ENCODE data around the gene MBD4. TPM values are rescaled to one million over a fixed set of nuclear protein-coding genes. Genes with fewer than 3 reads are reported as not detected.
A peak's percentile ranks its signal among the peaks of the same experiment; 100 is the strongest.

Gene MBD4
- total RNA-seq, 2 experiments from 2014 or later: 46.3 to 74.6 TPM

- no peaks in the 10 kb centered on the region for H3K79me2 ChIP-seq (ENCODE audit: insufficient read depth, low read depth, low read length)
- ChIA-PET CTCF (ENCODE audit: unreplicated experiment) (no interaction called here), POLR2A (interaction anchor here (1.1 to 1.6 kb wide), 5 partner anchors 9 to 22 kb away, joined by 3 to 5 read pairs (median 4); no protein-coding TSS in a partner anchor)
- no peak overlapping the region for H3K27ac ChIP-seq (ENCODE audit: low read depth, low read length, poor library complexity, severe bottlenecking)
- H3K9me2 ChIP-seq (ENCODE audit: insufficient read depth, low read length): no peaks in the 10 kb centered on the region
- H3K4me1 ChIP-seq (ENCODE audit: insufficient read depth, low read length, poor library complexity, severe bottlenecking): peaks cover 24% of the 10 kb centered on the region
- DNase-seq (ENCODE audit: low spot score): no peak
- TF ChIP-seq CTCF (conservative IDR thresholded peaks at IDR 0.05; ENCODE audit: low read length) (peak; percentile 53; the same call in 1 of the 2 replicates), EZH2phosphoT487 (IDR thresholded peaks at IDR 0.05; ENCODE audit: borderline replicate concordance, low read depth, low read length) (no peak)
- no TSS peak for BruUV-seq (replicated peaks)
- H2AFZ ChIP-seq (ENCODE audit: low read length): no peak overlapping the region
- H4K20me1 ChIP-seq (ENCODE audit: insufficient read depth, low read length): no peaks in the 10 kb centered on the region
- H3K4me3 ChIP-seq (ENCODE audit: low read depth, low read length, poor library complexity, severe bottlenecking): no peak overlapping the region
- H3K36me3 ChIP-seq (ENCODE audit: insufficient read depth, low read length): peaks cover 8% of the 10 kb centered on the region; the same call in 1 of the 2 replicates
- intact Hi-C loops (cut with micrococcal nuclease; ENCODE audit: unreplicated experiment): no loop called here
- peaks cover 7% of the 10 kb centered on the region; the same call in 1 of the 2 replicates for H3K9me3 ChIP-seq (ENCODE audit: low read length)
- no peak overlapping the region for H3K4me2 ChIP-seq (ENCODE audit: low read length)
Observed at GRCh38 chr3:129421988-129422745, 17.6 kb downstream of the MBD4 start.

- BruUV-seq (replicated peaks): no TSS peak
- Histone ChIP-seq H3K9me2 (ENCODE audit: insufficient read depth, low read length) (no peaks in the 10 kb centered on the region), H3K4me1 (ENCODE audit: insufficient read depth, low read length, poor library complexity, severe bottlenecking) (peaks cover 24% of the 10 kb centered on the region), H3K4me3 (ENCODE audit: low read depth, low read length, poor library complexity, severe bottlenecking) (no peak overlapping the region), H3K9me3 (ENCODE audit: low read length) (peaks cover 7% of the 10 kb centered on the region; the same call in 1 of the 2 replicates), H4K20me1 (ENCODE audit: insufficient read depth, low read length) (no peaks in the 10 kb centered on the region), H3K79me2 (ENCODE audit: insufficient read depth, low read depth, low read length) (no peaks in the 10 kb centered on the region), H3K27ac (ENCODE audit: low read depth, low read length, poor library complexity, severe bottlenecking) (no peak overlapping the region), H3K4me2 (ENCODE audit: low read length) (no peak overlapping the region), H2AFZ (ENCODE audit: low read length) (no peak overlapping the region), H3K36me3 (ENCODE audit: insufficient read depth, low read length) (peaks cover 8% of the 10 kb centered on the region; the same call in 1 of the 2 replicates)
- TF ChIP-seq EZH2phosphoT487 (IDR thresholded peaks at IDR 0.05; ENCODE audit: borderline replicate concordance, low read depth, low read length) (no peak), CTCF (conservative IDR thresholded peaks at IDR 0.05; ENCODE audit: low read length) (no peak)
- intact Hi-C loops (cut with micrococcal nuclease; ENCODE audit: unreplicated experiment): no loop called here
- CTCF ChIA-PET (ENCODE audit: unreplicated experiment): no interaction called here
- POLR2A ChIA-PET: no interaction called here
- no peak for DNase-seq (ENCODE audit: low spot score)
Observed at GRCh38 chr3:129421236-129421883, 18.4 kb downstream of the MBD4 start.
